Prostate gland (tissue), 2 donors: ENCODE measurements around the gene TTLL5.

Source experiments
- POLR2A ChIP-seq: fragments of 450-650 bp; IDR thresholded peaks from one replicate; pipeline ENCODE4 v1.6.1; 2016; ENCODE audit warnings: antibody characterized with exemption, mild to moderate bottlenecking
- TF ChIP-seq, protein P1 (sequence below), 4 experiments: fragments of 200-600 bp in 2 of 4; fragments of 450-650 bp in 2 of 4; sonication (generic) in 2 of 4; IDR thresholded peaks; 1 replicate in 3 of 4; 2 replicates in 1 of 4; pipeline ENCODE4 v1.5.1; 2016 to 2019; ENCODE audit warnings: antibody characterized with exemption in 4 of 4, mild to moderate bottlenecking in 2 of 4, moderate library complexity in 2 of 4

DNA sequence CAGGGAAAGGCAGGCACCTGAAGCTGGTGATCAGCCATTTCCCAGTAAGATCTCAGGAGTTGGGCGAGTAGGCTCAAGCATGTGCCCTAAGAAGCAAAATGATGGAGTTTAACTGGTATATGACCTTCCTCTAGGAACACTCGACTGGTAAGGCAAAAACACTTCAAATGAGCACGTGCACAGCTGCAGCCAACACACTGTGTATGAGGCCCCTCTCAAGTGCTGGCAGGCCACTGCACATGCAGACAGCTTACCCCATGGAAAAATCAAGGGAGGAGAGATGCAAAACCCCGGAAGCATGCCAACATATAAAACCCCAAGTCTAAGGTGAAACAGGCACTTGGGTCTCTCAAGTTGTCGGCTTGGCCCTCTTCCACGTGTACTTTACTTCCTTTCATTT, 39.2 kb downstream of the TTLL5 start:
- TF ChIP-seq POLR2A = no peak
- TF ChIP-seq, protein P1, sequence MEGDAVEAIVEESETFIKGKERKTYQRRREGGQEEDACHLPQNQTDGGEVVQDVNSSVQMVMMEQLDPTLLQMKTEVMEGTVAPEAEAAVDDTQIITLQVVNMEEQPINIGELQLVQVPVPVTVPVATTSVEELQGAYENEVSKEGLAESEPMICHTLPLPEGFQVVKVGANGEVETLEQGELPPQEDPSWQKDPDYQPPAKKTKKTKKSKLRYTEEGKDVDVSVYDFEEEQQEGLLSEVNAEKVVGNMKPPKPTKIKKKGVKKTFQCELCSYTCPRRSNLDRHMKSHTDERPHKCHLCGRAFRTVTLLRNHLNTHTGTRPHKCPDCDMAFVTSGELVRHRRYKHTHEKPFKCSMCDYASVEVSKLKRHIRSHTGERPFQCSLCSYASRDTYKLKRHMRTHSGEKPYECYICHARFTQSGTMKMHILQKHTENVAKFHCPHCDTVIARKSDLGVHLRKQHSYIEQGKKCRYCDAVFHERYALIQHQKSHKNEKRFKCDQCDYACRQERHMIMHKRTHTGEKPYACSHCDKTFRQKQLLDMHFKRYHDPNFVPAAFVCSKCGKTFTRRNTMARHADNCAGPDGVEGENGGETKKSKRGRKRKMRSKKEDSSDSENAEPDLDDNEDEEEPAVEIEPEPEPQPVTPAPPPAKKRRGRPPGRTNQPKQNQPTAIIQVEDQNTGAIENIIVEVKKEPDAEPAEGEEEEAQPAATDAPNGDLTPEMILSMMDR (IDR thresholded peaks at IDR 0.05) = no peak
